Muscle of leg (tissue), 11 donors: ENCODE results near the gene MYBPC1. TPM values are rescaled to one million over a fixed set of nuclear protein-coding genes. Genes with fewer than 3 reads are reported as not detected.
A peak's percentile ranks its signal among the peaks of the same experiment; 100 is the strongest.

Source experiments
- DNase-seq: peaks from one replicate; pipeline ENCODE4 v3.0.0; 2013
- H3K27ac ChIP-seq: one replicate; pipeline ENCODE4 v1.5.1; 2013; ENCODE audit warnings: mild to moderate bottlenecking, low read length, control low read depth
- H3K27me3 ChIP-seq: one replicate; pipeline ENCODE4 v1.6.1; 2013; ENCODE audit warnings: low read length; ENCODE audit not compliant: control insufficient read depth, insufficient read depth
- H3K36me3 ChIP-seq: one replicate; pipeline ENCODE4 v1.6.1; 2013; ENCODE audit warnings: low read length; ENCODE audit not compliant: control insufficient read depth, insufficient read depth
- H3K4me1 ChIP-seq: one replicate; pipeline ENCODE4 v1.6.1; 2013; ENCODE audit warnings: low read length; ENCODE audit not compliant: control insufficient read depth, insufficient read depth
- H3K4me3 ChIP-seq: one replicate; pipeline ENCODE4 v1.5.1; 2013; ENCODE audit warnings: low read length, control low read depth
- H3K9me3 ChIP-seq: replicated peaks from 2 replicates; pipeline ENCODE4 v1.6.1; 2013; ENCODE audit warnings: low read depth, low read length; ENCODE audit not compliant: control insufficient read depth
- whole genome bisulfite sequencing: methylation state at CpG from one replicate; pipeline ENCODE4 v1.1.5; 2013; ENCODE audit warnings: missing lambda C conversion rate; ENCODE audit not compliant: insufficient coverage; 5-methylcytosine and 5-hydroxymethylcytosine counted together
- polyA plus RNA-seq, 8 donors: library from polyadenylated mRNA; unstranded; fragments of 120-200 nt; gene quantifications; one replicate each; pipeline versions ENCODE4 v1.2.1 to v1.2.3, GENCODE V29; 2013; ENCODE audit warnings: inconsistent platforms in 1 of 8, low replicate concordance in 1 of 8; ENCODE audit not compliant: insufficient read length in 8 of 8, insufficient read depth in 1 of 8
- total RNA-seq: library from RNA; stranded (reverse); fragments of 120-200 nt; gene quantifications from one replicate; pipeline ENCODE4 v1.2.4, GENCODE V29; 2013

MYBPC1 gene
- total and polyA plus RNA-seq, 9 donors = 1,298 to 3,170 (median 2,174) TPM

DNA sequence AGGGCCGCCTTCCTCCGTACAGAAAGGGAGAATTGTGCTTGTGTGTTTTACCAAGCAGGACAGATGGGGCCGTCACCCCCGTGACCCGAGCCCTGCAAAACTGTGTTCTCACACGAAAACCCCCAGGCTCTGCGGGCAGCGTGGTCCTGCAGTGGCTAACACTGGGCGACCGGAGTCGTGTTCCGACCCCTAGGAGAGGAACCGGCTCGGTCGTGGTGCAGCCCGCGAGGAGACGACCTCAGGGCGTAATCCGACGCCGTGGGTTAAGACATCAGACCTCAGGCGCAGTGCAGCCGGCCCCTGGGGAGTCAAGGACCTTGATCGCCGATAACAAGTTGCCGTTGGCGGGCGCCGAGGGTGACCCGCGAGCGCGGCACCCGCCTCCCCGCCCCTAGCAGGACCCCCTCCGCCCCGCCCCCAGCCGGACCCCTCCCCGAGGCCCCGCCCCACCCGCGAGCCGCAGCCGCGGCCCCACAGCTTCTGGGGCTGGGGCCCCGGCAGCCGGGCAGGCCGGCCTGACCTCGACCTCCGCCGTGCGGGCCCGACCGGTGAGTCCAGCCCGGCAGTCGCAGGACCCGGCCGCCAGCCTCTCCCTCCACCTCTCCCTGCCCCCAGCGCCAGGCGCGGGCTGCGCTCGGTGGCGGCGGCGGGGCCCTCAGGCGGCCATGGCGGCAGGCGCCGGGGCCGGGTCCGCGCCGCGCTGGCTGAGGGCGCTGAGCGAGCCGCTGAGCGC is 102.6 kb downstream of the MYBPC1 start, which contains the start of gene CHPT1:
TSS of gene CHPT1 (plus strand) at position 444 of the 733 bp plus-strand sequence. CDS start at position 666, 222 bp downstream.
- Histone ChIP-seq H3K9me3 (peaks cover 2% of the 10 kb centered on the region), H3K4me3 (peak within 1 kb of the TSS; percentile 78), H3K36me3 (no peaks in the 10 kb centered on the region), H3K4me1 (peaks cover 17% of the 10 kb centered on the region), H3K27me3 (no peaks in the 10 kb centered on the region), H3K27ac (peak within 1 kb of the TSS; percentile 79)
- WGBS = under 1% methylated on average over 68 of the region's 80 CpGs
- DNase-seq = peak; percentile 72

DNA sequence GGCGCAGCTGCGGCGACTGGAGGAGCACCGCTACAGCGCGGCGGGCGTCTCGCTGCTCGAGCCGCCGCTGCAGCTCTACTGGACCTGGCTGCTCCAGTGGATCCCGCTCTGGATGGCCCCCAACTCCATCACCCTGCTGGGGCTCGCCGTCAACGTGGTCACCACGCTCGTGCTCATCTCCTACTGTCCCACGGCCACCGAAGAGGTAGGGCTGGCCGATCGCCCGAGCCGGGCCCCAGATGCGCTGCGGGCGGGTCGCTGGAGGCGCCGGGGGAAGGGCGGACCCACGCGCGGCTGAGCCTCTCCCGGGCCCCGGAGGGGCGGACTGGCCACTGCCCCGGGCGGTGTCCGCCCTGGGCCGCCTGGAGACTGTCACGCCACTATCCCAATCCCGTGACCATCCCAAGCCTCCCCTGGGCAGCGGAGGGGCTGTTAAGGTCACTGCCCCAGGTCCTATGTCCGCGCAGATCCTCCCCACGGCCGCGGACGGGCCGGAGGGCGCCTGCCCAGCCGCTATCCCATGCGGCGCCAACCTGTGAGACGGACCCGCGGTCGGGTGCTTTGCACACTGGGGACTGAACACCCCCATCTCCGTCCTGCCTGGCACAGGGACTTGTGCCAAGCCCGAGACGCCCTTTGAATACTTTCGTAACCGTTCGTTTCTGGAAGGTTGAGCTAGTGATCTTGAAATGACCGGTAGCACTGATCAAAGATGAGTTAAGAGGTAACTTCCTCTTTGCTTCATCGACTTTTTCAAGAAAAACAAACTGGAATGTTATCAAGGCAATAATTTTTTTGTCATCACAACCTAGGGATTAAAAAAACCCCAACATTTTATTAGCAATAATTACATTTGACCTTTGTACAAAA is 103.4 kb downstream of the MYBPC1 start:
- H3K27ac ChIP-seq = peak overlapping the region; percentile 79
- H3K9me3 ChIP-seq = peaks cover 2% of the 10 kb centered on the region
- peak; percentile 67 for DNase-seq
- H3K27me3 ChIP-seq = no peaks in the 10 kb centered on the region
- H3K4me1 ChIP-seq = peaks cover 17% of the 10 kb centered on the region
- H3K36me3 ChIP-seq = no peaks in the 10 kb centered on the region
- under 1% methylated on average over 66 of the region's 67 CpGs for WGBS
- peak overlapping the region; percentile 78 for H3K4me3 ChIP-seq

DNA sequence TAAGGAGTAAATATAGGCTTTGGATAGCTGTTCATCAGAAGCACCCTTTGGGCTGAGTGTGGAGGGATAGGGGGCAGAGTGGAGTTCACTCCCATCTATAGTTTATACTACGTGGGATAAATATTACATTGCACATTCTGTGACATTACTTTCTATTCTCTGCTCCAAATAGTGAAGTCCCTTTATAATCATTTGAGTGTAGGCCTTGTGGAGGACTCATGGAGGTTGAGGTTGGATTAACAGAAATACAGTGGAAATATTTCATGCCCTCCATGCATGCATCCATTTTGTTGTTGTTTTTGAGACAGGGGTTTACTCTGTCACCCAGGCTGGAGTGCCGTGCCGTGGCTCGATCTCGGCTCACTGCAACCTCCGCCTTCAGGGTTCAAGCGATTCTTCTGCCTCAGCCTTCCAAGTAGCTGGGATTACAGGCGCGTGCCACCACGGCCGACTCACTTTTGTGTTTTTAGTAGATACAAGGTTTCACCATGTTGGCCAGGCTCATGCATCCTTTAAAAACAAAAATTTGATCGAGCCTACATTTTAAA is 104.1 kb downstream of the MYBPC1 start:
- H3K27ac ChIP-seq = peak overlapping the region; percentile 79
- H3K4me3 ChIP-seq = peak overlapping the region; percentile 78
- H3K4me1 ChIP-seq = peaks cover 17% of the 10 kb centered on the region
- DNase-seq = peak; percentile 42
- H3K36me3 ChIP-seq = no peaks in the 10 kb centered on the region
- peaks cover 2% of the 10 kb centered on the region for H3K9me3 ChIP-seq
- WGBS = 65% methylated on average over 6 of the region's 12 CpGs
- no peaks in the 10 kb centered on the region for H3K27me3 ChIP-seq

DNA sequence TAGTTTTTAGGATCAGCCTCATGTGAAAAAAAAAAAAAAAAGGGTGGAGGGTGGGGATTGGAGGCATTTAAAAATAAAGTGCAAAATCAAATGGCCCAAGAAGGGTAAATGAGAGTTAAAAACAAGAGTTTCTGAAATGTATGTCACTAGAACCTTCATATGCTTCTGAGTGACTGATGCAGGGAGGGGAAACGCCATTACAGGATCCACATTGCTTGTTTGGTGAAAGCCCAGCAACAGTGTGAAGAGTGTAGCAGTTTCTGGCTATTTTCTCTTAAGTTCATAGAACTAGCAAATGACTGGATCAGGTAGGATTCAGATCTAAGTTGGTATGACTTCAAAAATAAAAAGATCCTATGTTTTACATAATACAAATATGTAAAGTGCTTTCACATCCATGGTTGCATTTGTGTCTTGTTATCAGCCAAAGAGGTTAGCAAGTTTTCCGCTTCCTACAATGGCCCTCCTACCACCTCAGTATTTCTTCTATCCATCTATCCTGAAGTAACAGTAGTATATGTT is 105.6 kb downstream of the MYBPC1 start:
- no peak for DNase-seq
- H3K27me3 ChIP-seq = no peaks in the 10 kb centered on the region
- 71% methylated on average over 1 of the region's 2 CpGs for WGBS
- peaks cover 17% of the 10 kb centered on the region for H3K4me1 ChIP-seq
- no peak overlapping the region for H3K27ac ChIP-seq
- no peaks in the 10 kb centered on the region for H3K36me3 ChIP-seq
- H3K4me3 ChIP-seq = no peak overlapping the region
- no peaks in the 10 kb centered on the region for H3K9me3 ChIP-seq

DNA sequence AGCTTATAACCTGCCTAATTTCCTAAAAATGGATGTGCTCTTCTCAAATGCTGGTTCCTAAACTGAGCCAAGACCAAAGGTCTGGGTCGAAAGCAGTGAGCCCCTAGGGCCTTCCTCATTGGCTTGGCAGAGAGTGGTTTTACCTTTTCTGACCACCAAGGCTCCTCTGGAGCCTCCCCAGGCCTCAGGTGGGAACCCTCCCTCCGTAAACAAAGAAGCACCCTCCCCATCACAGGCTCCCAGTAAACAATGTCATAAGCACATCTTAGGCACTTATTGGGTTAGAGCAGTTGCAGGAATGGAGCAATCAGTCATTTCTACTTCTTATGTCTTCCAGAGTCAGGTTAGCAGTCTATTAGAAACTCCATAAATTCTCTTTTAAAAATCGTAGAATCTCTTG is 108.7 kb downstream of the MYBPC1 start:
- peaks cover 5% of the 10 kb centered on the region for H3K4me1 ChIP-seq
- H3K27me3 ChIP-seq = no peaks in the 10 kb centered on the region
- DNase-seq = no peak
- H3K9me3 ChIP-seq = no peaks in the 10 kb centered on the region
- no peak overlapping the region for H3K4me3 ChIP-seq
- WGBS = 83% methylated on average over 1 of the region's 3 CpGs
- H3K27ac ChIP-seq = no peak overlapping the region
- H3K36me3 ChIP-seq = no peaks in the 10 kb centered on the region

DNA sequence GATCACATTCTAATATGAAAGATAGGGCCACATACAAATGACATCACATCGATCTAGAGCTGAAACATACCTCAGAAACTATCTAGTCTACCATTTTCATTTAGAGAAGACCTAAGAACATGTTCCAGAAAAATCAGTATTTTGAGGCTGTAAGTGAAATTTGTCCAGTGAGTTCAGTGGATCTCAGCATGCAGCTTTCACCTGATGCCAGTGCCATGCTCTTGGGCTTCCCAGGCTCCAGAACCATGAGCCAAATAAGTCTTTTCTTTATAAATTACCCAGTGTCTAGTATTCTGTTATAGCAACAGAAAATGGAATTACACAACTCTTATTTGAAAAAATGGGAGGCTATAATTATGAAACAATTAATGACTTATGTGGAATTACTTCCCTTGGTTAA is 111.6 kb downstream of the MYBPC1 start:
- Histone ChIP-seq H3K4me1 (no peaks in the 10 kb centered on the region), H3K9me3 (no peaks in the 10 kb centered on the region), H3K36me3 (no peaks in the 10 kb centered on the region), H3K4me3 (no peak overlapping the region), H3K27me3 (no peaks in the 10 kb centered on the region), H3K27ac (no peak overlapping the region)
- WGBS = no CpG with 5 or more reads among the region's 1 CpG
- no peak for DNase-seq

DNA sequence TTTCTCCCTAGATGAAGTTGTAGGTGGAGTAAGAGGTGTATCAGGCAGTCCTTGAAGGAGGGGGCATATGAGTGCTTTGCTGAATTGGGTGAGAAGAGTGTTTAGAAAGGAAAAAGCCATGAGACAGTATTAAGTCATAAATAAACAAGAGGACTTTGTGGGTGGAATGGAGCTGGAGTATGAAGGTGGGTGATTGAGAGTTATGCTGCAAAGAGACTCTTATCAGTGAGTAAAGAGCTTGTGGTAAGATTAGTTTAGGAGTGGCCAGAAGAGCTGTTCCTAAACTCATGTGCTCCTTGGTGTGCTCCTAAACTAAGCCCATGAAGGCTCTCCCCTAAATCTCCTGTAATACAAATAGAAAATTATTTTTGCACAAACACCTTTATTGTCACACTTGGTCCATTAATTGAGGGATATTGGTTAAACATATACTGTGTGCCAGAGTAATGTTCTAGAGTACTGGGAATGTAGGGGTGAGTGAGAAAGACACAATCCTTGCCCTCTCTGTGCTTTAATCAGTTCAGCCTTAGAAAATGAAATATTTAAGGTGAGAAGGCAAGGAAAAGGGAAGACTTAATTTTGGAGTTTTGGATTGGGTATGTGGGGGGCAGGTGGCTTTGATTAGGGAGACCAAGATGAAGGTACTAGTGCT is 112.5 kb downstream of the MYBPC1 start:
- DNase-seq = no peak
- H3K27me3 ChIP-seq = no peaks in the 10 kb centered on the region
- no peak overlapping the region for H3K4me3 ChIP-seq
- no peaks in the 10 kb centered on the region for H3K9me3 ChIP-seq
- no peaks in the 10 kb centered on the region for H3K36me3 ChIP-seq
- no peak overlapping the region for H3K27ac ChIP-seq
- no peaks in the 10 kb centered on the region for H3K4me1 ChIP-seq

DNA sequence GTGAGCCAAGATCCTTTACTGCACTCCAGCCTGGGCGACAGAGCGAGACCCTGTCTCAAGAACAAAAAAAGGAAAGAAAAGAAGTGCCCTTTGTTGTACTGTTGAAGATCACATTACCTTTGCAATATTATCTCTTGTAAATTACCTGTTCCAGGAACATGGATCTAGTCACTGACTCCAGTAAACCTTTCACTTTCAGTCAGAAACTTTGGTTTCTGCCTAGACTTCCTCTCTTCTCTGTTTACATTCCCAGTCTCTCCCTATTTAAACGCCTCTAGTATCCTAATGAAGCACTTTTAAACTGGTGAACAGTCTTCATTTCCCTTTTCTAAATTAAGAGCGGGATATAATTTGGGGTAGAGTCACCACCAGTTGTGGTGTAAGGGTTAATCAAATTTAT is 115.5 kb downstream of the MYBPC1 start:
- no peak for DNase-seq
- Histone ChIP-seq H3K9me3 (no peaks in the 10 kb centered on the region), H3K4me1 (no peaks in the 10 kb centered on the region), H3K4me3 (no peak overlapping the region), H3K27ac (no peak overlapping the region), H3K36me3 (no peaks in the 10 kb centered on the region), H3K27me3 (no peaks in the 10 kb centered on the region)
- WGBS = no CpG with 5 or more reads among the region's 4 CpGs

DNA sequence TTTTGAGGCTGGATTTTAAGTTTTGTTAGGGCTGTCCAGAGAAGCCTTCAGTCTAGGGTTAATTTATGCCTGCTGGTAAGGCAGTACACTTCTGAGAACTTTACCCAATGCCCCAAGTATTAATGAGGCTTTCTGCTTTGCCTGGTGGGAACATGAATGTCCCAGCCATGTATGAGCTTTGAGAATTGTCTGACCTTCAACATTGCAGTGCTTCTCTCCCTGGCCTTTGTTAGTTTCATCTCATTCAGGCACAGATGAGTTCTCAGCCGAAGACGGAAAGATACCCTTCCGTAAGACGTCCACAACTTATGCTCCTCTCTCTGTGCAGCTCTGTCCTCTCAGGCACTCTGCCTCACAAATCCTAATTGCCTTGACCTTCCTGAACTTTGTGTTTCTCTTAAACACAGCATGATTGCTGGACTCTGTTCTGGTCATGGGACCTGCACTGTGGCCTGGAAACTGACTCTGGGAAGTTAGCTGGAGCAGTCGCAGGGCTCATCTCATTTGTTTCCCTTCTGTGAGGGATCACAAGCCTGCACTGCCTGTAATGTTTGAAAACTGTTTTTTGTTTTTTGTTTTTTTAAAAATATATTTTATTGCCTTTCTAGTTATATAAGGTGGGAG is 118.4 kb downstream of the MYBPC1 start:
- 45% methylated on average over 4 of the region's 5 CpGs for WGBS
- no peaks in the 10 kb centered on the region for H3K27me3 ChIP-seq
- H3K4me3 ChIP-seq = no peak overlapping the region
- DNase-seq = peak; percentile 68
- no peak overlapping the region for H3K27ac ChIP-seq
- H3K9me3 ChIP-seq = no peaks in the 10 kb centered on the region
- no peaks in the 10 kb centered on the region for H3K4me1 ChIP-seq
- H3K36me3 ChIP-seq = no peaks in the 10 kb centered on the region
